Measurements from ENCODE around the gene TEKT3. TPM values are rescaled to one million over a fixed set of nuclear protein-coding genes. Genes with fewer than 3 reads are reported as not detected.

The TEKT3 gene
- total and polyA plus RNA-seq, 2 of the 4 experiments (the other 2 are of a cell fraction), result 0.15 TPM; not detected in 1

DNA sequence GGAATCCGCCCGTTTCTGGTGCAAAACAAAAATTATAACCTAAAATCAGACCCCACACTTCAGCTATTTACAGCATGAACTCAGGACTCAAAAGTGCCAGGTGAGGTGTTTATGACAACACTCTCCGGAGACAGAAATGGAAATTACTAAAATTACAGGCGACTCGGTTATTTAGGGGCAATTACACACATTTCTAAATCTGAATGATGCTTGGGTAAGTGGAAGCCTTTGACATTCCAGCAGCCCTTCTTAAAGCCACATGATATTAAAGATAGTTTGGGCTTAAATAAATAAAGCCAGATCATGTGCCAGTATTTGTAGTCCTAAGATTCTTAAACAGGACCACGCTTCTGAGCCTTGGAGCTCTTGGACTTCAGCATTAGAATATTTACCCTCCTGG lies 39.6 kb downstream of the TEKT3 start:
- Histone ChIP-seq H2BK120ac (ENCODE audit: low read depth, low read length) (0 out of 2 replicates have a peak overlapping the region, but pooled peaks have one; percentile 7), H3K79me1 (ENCODE audit: low read depth in 1 of 2, low read length in 2 of 2) (no peaks in the 10 kb centered on the region), H2AFZ (replicated peaks; ENCODE audit: low read length, poor library complexity) (no peak overlapping the region), H3K27ac (ENCODE audit: insufficient read depth, low read length) (no peak overlapping the region), H3K23ac (ENCODE audit: low read depth, low read length) (no peak overlapping the region), H2AK9ac (replicated peaks; ENCODE audit: low read depth, low read length, poor library complexity) (no peak overlapping the region), H3K9me1 (ENCODE audit: insufficient read depth, low read length) (peaks cover 8% of the 10 kb centered on the region), H3K9ac (ENCODE audit: low read depth, low read length) (no peak overlapping the region), H3K18ac (ENCODE audit: low read depth, low read length) (no peak overlapping the region), H2BK5ac (ENCODE audit: low read depth, low read length, poor library complexity, severe bottlenecking) (no peak overlapping the region), H3K4me2 (ENCODE audit: low read depth, low read length) (no peak overlapping the region), H4K5ac (ENCODE audit: low read depth, low read length) (no peak overlapping the region), H3K14ac (replicated peaks; ENCODE audit: low read depth, low read length) (no peak overlapping the region), H3K4ac (ENCODE audit: low read depth, low read length) (no peak overlapping the region), H2BK20ac (ENCODE audit: low read depth, low read length) (no peak overlapping the region), H4K91ac (ENCODE audit: insufficient read depth, low read depth, low read length) (no peak overlapping the region), H3K27me3 (ENCODE audit: control insufficient read depth, insufficient read depth, low read length) (no peaks in the 10 kb centered on the region; the same call in none of the 2 replicates), H3K9me3 (ENCODE audit: control insufficient read depth, insufficient read depth, low read length) (no peaks in the 10 kb centered on the region), H4K20me1 (ENCODE audit: insufficient read depth, low read length) (no peaks in the 10 kb centered on the region), H3K4me3 (ENCODE audit: insufficient read depth, low read depth, low read length) (no peak overlapping the region), H3K4me1 (ENCODE audit: control insufficient read depth, insufficient read depth, low read length) (peaks cover 7% of the 10 kb centered on the region), H2BK15ac (ENCODE audit: low read depth, low read length) (no peak overlapping the region), H4K8ac (ENCODE audit: low read depth in 2 of 2, low read length in 2 of 2) (no peak overlapping the region), H2AK5ac (ENCODE audit: low read depth, low read length) (no peak overlapping the region), H3K36me3 (ENCODE audit: control insufficient read depth, insufficient read depth, low read length) (no peaks in the 10 kb centered on the region), H3K56ac (ENCODE audit: extremely low read depth, insufficient read depth, low read length) (no peak overlapping the region)
- TF ChIP-seq MAZ (IDR thresholded peaks at IDR 0.05; ENCODE audit: borderline replicate concordance, low read depth, low read length) (no peak), CHD1 (IDR thresholded peaks at IDR 0.05; ENCODE audit: low read depth, low read length) (no peak), BHLHE40 (IDR thresholded peaks at IDR 0.05; ENCODE audit: low read depth, low read length) (no peak), SMC3 (IDR thresholded peaks at IDR 0.05; ENCODE audit: low read depth, low read length) (no peak), NFE2L2 (IDR thresholded peaks at IDR 0.05; ENCODE audit: low read depth, low read length) (no peak), RCOR1 (IDR thresholded peaks at IDR 0.05; ENCODE audit: insufficient replicate concordance, low read length) (no peak)
- TF ChIP-seq, protein P1, sequence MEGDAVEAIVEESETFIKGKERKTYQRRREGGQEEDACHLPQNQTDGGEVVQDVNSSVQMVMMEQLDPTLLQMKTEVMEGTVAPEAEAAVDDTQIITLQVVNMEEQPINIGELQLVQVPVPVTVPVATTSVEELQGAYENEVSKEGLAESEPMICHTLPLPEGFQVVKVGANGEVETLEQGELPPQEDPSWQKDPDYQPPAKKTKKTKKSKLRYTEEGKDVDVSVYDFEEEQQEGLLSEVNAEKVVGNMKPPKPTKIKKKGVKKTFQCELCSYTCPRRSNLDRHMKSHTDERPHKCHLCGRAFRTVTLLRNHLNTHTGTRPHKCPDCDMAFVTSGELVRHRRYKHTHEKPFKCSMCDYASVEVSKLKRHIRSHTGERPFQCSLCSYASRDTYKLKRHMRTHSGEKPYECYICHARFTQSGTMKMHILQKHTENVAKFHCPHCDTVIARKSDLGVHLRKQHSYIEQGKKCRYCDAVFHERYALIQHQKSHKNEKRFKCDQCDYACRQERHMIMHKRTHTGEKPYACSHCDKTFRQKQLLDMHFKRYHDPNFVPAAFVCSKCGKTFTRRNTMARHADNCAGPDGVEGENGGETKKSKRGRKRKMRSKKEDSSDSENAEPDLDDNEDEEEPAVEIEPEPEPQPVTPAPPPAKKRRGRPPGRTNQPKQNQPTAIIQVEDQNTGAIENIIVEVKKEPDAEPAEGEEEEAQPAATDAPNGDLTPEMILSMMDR (conservative IDR thresholded peaks at IDR 0.05; ENCODE audit: low read depth, low read length), result no peak
- BruUV-seq (replicated peaks), result no TSS peak
- dilution Hi-C loops (cut with HindIII; ENCODE audit: low sequenced_read_pairs, unreplicated experiment), result no loop called here
- ChIA-PET POLR2A (ENCODE audit: unreplicated experiment) (no interaction called here), CTCF (interaction anchor here (1.0 kb wide), 1 partner anchor 156 kb away, joined by 3 read pairs; no protein-coding TSS in a partner anchor)
- intact Hi-C loops (cut with micrococcal nuclease), result no loop called here
- no peak for DNase-seq
- in situ Hi-C loops (cut with MboI; ENCODE audit: low sequenced_read_pairs), result no loop called here
- no peak for ATAC-seq (ENCODE audit: low read depth)
- no CpG with 5 or more reads among the region's 6 CpGs for WGBS, 2 experiments (ENCODE audit: extremely low coverage in 2 of 2, insufficient read length in 1 of 2)
